Naive B cell (primary cell): ENCODE data around the gene SEZ6L2. TPM values are rescaled to one million over a fixed set of nuclear protein-coding genes. Genes with fewer than 3 reads are reported as not detected.
"Not testable (repeated sequence)": the region's sequence is repeated elsewhere in the genome, so short reads cannot be mapped to it uniquely, and the experiment has no call there.

ENCODE experiments used
- ATAC-seq, 2 donors: fragments of 150-1000 bp; cut with Tn5 transposase; 2 replicates each; pipeline ENCODE4 v1.10.0; 2021; ENCODE audit warnings: low read depth in 2 of 2, mild to moderate bottlenecking in 2 of 2, moderate library complexity in 2 of 2
- DNase-seq: peaks from one replicate; pipeline ENCODE4 v3.0.0; 2022
- H3K27ac Mint-ChIP-seq, 6 donors: one replicate each; pipeline ENCODE4 v1.8.0; 2020 to 2022; ENCODE audit warnings: mild to moderate bottlenecking in 6 of 6, mixed read lengths in 6 of 6, moderate library complexity in 5 of 6, inconsistent platforms in 2 of 6
- H3K27me3 Mint-ChIP-seq, 3 donors: one replicate each; pipeline ENCODE4 v1.8.0; 2021 to 2022; ENCODE audit warnings: mixed read lengths in 3 of 3, mild to moderate bottlenecking in 1 of 3
- H3K36me3 Mint-ChIP-seq, 2 donors: one replicate each; pipeline ENCODE4 v1.8.0; 2020 to 2022; ENCODE audit warnings: mixed read lengths in 2 of 2, inconsistent platforms in 1 of 2, mild to moderate bottlenecking in 1 of 2
- H3K4me1 Mint-ChIP-seq, 3 donors: one replicate each; pipeline ENCODE4 v1.8.0; 2020 to 2022; ENCODE audit warnings: mixed read lengths in 3 of 3, inconsistent platforms in 1 of 3, mild to moderate bottlenecking in 1 of 3, moderate library complexity in 1 of 3
- H3K4me3 Mint-ChIP-seq, 8 donors: one replicate each; pipeline ENCODE4 v1.8.0; 2020 to 2022; ENCODE audit warnings: mild to moderate bottlenecking in 8 of 8, mixed read lengths in 8 of 8, moderate library complexity in 8 of 8, inconsistent platforms in 2 of 8
- H3K9me3 Mint-ChIP-seq, 7 donors: one replicate each; pipeline ENCODE4 v1.8.0; 2020 to 2022; ENCODE audit warnings: mixed read lengths in 7 of 7, mild to moderate bottlenecking in 5 of 7, inconsistent platforms in 2 of 7, moderate library complexity in 1 of 7
- polyA plus RNA-seq, 6 donors: library from polyadenylated mRNA; unstranded; fragments of 300-500 nt; fragmentation: Illumina TruSeq; gene quantifications; one replicate each; pipeline ENCODE4 v1.2.3, GENCODE V29; 2021; ENCODE audit warnings: low read depth in 6 of 6

The SEZ6L2 gene
- polyA plus RNA-seq, 6 donors from 2014 or later = not detected

DNA sequence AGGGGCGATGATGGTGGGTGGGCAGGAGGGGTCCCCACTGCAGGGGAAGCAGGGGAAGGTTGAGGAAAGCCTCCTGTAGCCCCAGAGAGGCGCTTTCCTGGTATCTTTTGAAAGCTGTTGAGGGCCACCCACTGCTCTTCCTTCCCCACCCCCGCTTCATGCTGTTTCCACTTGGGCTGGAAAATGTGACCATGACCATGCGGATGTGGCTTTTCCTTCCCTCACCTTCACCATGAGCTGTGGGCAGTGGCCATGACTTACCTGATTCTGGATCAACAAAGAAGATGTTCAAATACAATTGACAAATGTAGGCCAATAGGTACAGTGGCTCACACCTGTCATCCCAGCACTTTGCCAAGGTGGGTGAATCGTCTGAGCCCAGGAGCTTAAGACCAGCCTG, 65.3 kb downstream of the SEZ6L2 start:
- no peaks in the 10 kb centered on the region for H3K9me3 Mint-ChIP-seq
- no peak overlapping the region for H3K27ac Mint-ChIP-seq
- H3K27me3 Mint-ChIP-seq = no peaks in the 10 kb centered on the region
- ATAC-seq (no peak), DNase-seq (no peak)
- peaks cover 0 to 13% (median 4%) of the 10 kb centered on the region in 3 donors for H3K4me1 Mint-ChIP-seq
- peaks cover 0 to 7% of the 10 kb centered on the region in 2 donors for H3K36me3 Mint-ChIP-seq
- no peak overlapping the region for H3K4me3 Mint-ChIP-seq

- not testable (repeated sequence) for DNase-seq, H3K36me3 Mint-ChIP-seq, H3K9me3 Mint-ChIP-seq, H3K27ac Mint-ChIP-seq, H3K4me3 Mint-ChIP-seq, ATAC-seq, H3K27me3 Mint-ChIP-seq
- peaks cover 0 to 13% (median 7%) of the 10 kb centered on the region in 3 donors for H3K4me1 Mint-ChIP-seq
Measured at GRCh38 chr16:29833219-29833618, 66.1 kb downstream of the SEZ6L2 start.

DNA sequence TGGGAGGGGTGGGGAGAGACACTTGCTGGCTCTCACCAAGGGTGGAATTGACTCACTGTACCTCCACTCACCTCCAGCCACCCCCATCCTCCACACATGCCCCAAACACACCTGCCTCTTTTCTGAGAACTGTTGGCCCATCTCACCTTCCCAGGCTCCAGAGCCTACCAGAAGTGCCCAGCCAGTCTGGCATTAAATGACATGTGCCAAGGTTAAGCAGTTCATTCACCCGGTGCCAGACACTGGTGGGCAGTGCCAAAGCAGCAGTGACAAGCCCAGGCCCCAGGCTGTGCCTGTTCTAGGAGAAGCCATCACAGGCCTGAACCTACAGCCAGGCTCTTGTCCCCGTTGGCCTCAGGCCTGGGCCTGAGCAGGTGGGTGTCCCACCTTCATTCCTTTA, 67.9 kb downstream of the SEZ6L2 start:
- Mint-ChIP-seq H3K27me3 (no peaks in the 10 kb centered on the region), H3K36me3 (peaks cover 0 to 7% of the 10 kb centered on the region in 2 donors), H3K9me3 (no peaks in the 10 kb centered on the region), H3K27ac (no peak overlapping the region), H3K4me3 (no peak overlapping the region), H3K4me1 (peaks cover 3 to 13% (median 13%) of the 10 kb centered on the region in 3 donors)
- no peak for ATAC-seq
- no peak for DNase-seq

DNA sequence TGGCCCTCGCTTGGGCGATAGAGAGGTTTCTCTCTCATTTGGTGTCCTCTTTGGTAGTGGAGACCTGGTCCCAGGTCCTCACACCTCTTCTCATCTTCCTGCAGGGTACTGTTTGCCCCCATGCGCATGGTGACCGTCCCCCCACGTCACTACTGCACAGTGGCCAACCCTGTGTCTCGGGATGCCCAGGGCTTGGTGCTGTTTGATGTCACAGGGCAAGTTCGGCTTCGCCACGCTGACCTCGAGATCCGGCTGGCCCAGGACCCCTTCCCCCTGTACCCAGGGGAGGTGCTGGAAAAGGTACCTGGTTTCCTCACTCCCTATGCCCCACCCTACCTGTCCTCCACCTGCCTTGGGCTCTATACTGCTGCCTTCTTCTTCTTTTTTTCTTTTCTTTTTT, 68.6 kb downstream of the SEZ6L2 start:
- peaks cover 3 to 13% (median 13%) of the 10 kb centered on the region in 3 donors for H3K4me1 Mint-ChIP-seq
- DNase-seq (no peak), ATAC-seq (no peak)
- no peaks in the 10 kb centered on the region for H3K27me3 Mint-ChIP-seq
- no peaks in the 10 kb centered on the region for H3K9me3 Mint-ChIP-seq
- H3K27ac Mint-ChIP-seq = peak overlapping the region in 1 of 6 donors; percentile 14
- H3K36me3 Mint-ChIP-seq = peaks cover 0 to 7% of the 10 kb centered on the region in 2 donors
- no peak overlapping the region for H3K4me3 Mint-ChIP-seq

DNA sequence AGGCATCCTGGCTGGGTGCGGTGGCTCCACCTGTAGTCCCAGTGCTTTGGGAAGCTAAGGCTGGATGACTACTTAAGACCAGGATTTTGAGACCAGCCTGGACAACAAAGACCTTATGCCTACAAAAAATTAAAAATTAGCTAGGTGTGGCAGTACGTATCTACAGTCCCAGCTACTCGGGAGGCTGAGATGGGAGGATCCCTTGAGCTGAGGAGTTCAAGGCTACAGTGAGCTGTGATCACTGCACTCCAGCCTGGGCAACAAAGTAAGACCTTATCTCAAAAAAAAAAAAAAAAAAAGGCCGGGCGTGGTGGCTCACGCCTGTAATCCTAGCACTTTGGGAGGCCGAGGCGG, 73.0 kb downstream of the SEZ6L2 start:
- no peaks in the 10 kb centered on the region for H3K27me3 Mint-ChIP-seq
- H3K9me3 Mint-ChIP-seq = no peaks in the 10 kb centered on the region
- DNase-seq = no peak
- H3K4me1 Mint-ChIP-seq = peaks cover 13 to 47% (median 29%) of the 10 kb centered on the region in 3 donors
- no peak overlapping the region for H3K4me3 Mint-ChIP-seq
- no peak overlapping the region for H3K27ac Mint-ChIP-seq
- ATAC-seq = no peak
- no peaks in the 10 kb centered on the region for H3K36me3 Mint-ChIP-seq

- Mint-ChIP-seq H3K27ac (peak overlapping the region in 3 of 6 donors; percentile 10 to 48 (median 31)), H3K4me1 (peaks cover 20 to 56% (median 31%) of the 10 kb centered on the region in 3 donors), H3K27me3 (no peaks in the 10 kb centered on the region), H3K4me3 (peak overlapping the region in 2 of 8 donors; percentile 17 to 68), H3K9me3 (no peaks in the 10 kb centered on the region), H3K36me3 (no peaks in the 10 kb centered on the region)
- ATAC-seq (no peak), DNase-seq (no peak)
Measured at GRCh38 chr16:29825145-29826044, 74.0 kb downstream of the SEZ6L2 start.

- DNase-seq (no peak), ATAC-seq (no peak)
- no peaks in the 10 kb centered on the region for H3K9me3 Mint-ChIP-seq
- no peaks in the 10 kb centered on the region for H3K27me3 Mint-ChIP-seq
- H3K36me3 Mint-ChIP-seq = no peaks in the 10 kb centered on the region
- H3K4me3 Mint-ChIP-seq = peak overlapping the region in 2 of 8 donors; percentile 17 to 68
- peak overlapping the region in 2 of 6 donors; percentile 18 to 38 for H3K27ac Mint-ChIP-seq
- peaks cover 26 to 63% (median 33%) of the 10 kb centered on the region in 3 donors for H3K4me1 Mint-ChIP-seq
Measured at GRCh38 chr16:29824589-29825144, 74.7 kb downstream of the SEZ6L2 start.

- peak overlapping the region; percentile 81 to 95 (median 90) for H3K27ac Mint-ChIP-seq
- H3K4me1 Mint-ChIP-seq = peaks cover 41 to 78% (median 62%) of the 10 kb centered on the region in 3 donors
- H3K27me3 Mint-ChIP-seq = no peaks in the 10 kb centered on the region
- H3K4me3 Mint-ChIP-seq = peak overlapping the region; percentile 87 to 98 (median 94)
- no peaks in the 10 kb centered on the region for H3K9me3 Mint-ChIP-seq
- DNase-seq (no peak), ATAC-seq (no peak)
- no peaks in the 10 kb centered on the region for H3K36me3 Mint-ChIP-seq
Measured at GRCh38 chr16:29821643-29822115, 77.7 kb downstream of the SEZ6L2 start.

Other genes starting within 250 kb of the SEZ6L2 start
- 1 to 10 TPM in 5 of 6 donors, not detected in 1; 2.0 to 3.3 (median 2.4) TPM for gene SPN, start 236.3 kb downstream of the SEZ6L2 start, polyA plus RNA-seq
- gene QPRT, start 220.4 kb downstream of the SEZ6L2 start, polyA plus RNA-seq = not detected
- 10 to 100 TPM in 5 of 6 donors, 1 to 10 TPM in 1; 1.4 to 70.0 (median 29.5) TPM for gene C16orf54, start 153.6 kb downstream of the SEZ6L2 start, polyA plus RNA-seq
- under 1 TPM in 1 of 6 donors, not detected in 5; 0.13 TPM for gene ZG16, start 121.3 kb downstream of the SEZ6L2 start, polyA plus RNA-seq
- 10 to 100 TPM; 24.0 to 29.6 (median 26.3) TPM for gene KIF22, start 108.8 kb downstream of the SEZ6L2 start, polyA plus RNA-seq
- 10 to 100 TPM; 16.1 to 30.6 (median 23.2) TPM for gene MAZ, start 93.0 kb downstream of the SEZ6L2 start, polyA plus RNA-seq
- gene PRRT2, start 87.4 kb downstream of the SEZ6L2 start, polyA plus RNA-seq = under 1 TPM in 2 of 6 donors, not detected in 4; 0.10 to 0.97 TPM
- 10 to 100 TPM; 35.5 to 51.5 (median 46.9) TPM for gene PAGR1, start 83.4 kb downstream of the SEZ6L2 start, polyA plus RNA-seq
- 10 to 100 TPM; 39.7 to 61.4 (median 43.9) TPM for gene MVP, start 79.1 kb downstream of the SEZ6L2 start, polyA plus RNA-seq
- 10 to 100 TPM; 58.1 to 79.1 (median 66.3) TPM for gene CDIPT, start 36.3 kb downstream of the SEZ6L2 start, polyA plus RNA-seq
- not detected for gene ASPHD1, start 938 bp upstream of the SEZ6L2 start, polyA plus RNA-seq
- gene KCTD13, start 26.7 kb upstream of the SEZ6L2 start, polyA plus RNA-seq = 10 to 100 TPM in 3 of 6 donors, 1 to 10 TPM in 3; 7.4 to 19.0 (median 10.4) TPM
- 100 to 1,000 TPM; 181 to 222 (median 186) TPM for gene TMEM219, start 62.5 kb upstream of the SEZ6L2 start, polyA plus RNA-seq
- gene TAOK2, start 74.3 kb upstream of the SEZ6L2 start, polyA plus RNA-seq = 1 to 10 TPM; 2.3 to 8.5 (median 3.4) TPM
- 10 to 100 TPM; 10.7 to 21.8 (median 13.3) TPM for gene HIRIP3, start 96.1 kb upstream of the SEZ6L2 start, polyA plus RNA-seq
- 1 to 10 TPM; 2.1 to 8.7 (median 6.9) TPM for gene INO80E, start 96.7 kb upstream of the SEZ6L2 start, polyA plus RNA-seq
- gene DOC2A, start 111.5 kb upstream of the SEZ6L2 start, polyA plus RNA-seq = not detected
- gene C16orf92, start 123.6 kb upstream of the SEZ6L2 start, polyA plus RNA-seq = not detected
- gene TLCD3B, start 131.7 kb upstream of the SEZ6L2 start, polyA plus RNA-seq = not detected
- gene ALDOA, start 166.2 kb upstream of the SEZ6L2 start, polyA plus RNA-seq = 100 to 1,000 TPM; 627 to 911 (median 721) TPM
- 100 to 1,000 TPM; 180 to 273 (median 206) TPM for gene PPP4C, start 176.4 kb upstream of the SEZ6L2 start, polyA plus RNA-seq
- under 1 TPM; 0.18 to 0.64 (median 0.41) TPM for gene TBX6, start 192.4 kb upstream of the SEZ6L2 start, polyA plus RNA-seq
- gene YPEL3, start 196.7 kb upstream of the SEZ6L2 start, polyA plus RNA-seq = 100 to 1,000 TPM; 214 to 383 (median 284) TPM
- gene GDPD3, start 214.0 kb upstream of the SEZ6L2 start, polyA plus RNA-seq = under 1 TPM in 1 of 6 donors, not detected in 5; 0.31 TPM
- 1 to 10 TPM; 5.5 to 9.2 (median 8.4) TPM for gene MAPK3, start 223.7 kb upstream of the SEZ6L2 start, polyA plus RNA-seq